NCI-H1105 treated with DMSO at 0.1 percent for 48 hours (cell line): ENCODE results near the gene NOC2L.

ENCODE experiments used
- DNase-seq: peaks from one replicate; lab custom pipeline; 2025; lab: John Stamatoyannopoulos, UW

NOC2L gene

DNA sequence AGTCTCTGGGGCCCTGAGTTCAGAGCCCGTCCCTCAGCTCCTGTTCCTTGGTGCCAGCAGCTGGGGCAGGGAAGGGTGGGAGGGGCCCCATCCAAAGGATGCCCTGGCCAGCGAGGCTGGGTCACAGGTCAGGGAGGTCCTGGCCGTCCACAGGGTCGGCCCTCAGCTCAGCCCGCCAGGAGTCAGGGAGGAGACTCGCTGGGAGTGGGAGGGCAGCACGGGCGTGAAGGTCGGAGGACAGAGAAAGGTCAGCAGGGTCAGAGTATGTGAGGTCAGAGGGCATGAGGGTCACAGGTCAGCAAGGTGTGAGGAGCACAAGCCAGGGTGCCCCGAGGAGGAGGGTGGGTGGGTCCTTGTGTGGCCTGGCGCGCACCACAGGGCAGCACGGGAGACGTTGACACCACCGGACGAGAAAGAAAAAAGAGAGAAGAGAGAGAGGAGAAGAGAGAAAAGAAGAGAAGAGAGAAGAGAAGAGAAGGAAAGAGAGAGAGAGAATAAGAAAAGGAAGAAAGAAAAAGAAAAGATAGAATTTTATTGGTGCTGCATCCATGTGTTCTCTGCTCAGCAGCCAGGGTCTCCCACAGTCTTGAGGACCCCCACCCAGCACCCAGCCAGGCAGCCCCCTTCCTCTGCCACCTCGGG lies 15.8 kb upstream of the NOC2L start:
- no peak for DNase-seq

DNA sequence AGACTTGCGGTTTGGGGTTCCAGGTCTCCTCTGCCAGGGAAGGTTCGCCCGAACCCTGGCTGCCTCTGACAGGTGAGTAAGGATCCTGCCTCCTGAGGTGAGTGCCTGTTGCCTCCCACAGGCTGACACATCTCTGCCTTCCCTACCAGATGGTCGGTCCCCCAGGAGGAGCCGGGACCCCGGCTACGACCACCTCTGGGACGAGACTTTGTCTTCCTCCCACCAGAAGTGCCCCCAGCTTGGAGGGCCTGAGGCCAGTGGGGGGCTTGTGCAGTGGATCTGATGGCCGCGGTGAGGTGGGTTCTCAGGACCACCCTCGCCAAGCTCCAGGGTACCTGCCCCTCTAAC lies 15.2 kb upstream of the NOC2L start:
- DNase-seq, result no peak

DNA sequence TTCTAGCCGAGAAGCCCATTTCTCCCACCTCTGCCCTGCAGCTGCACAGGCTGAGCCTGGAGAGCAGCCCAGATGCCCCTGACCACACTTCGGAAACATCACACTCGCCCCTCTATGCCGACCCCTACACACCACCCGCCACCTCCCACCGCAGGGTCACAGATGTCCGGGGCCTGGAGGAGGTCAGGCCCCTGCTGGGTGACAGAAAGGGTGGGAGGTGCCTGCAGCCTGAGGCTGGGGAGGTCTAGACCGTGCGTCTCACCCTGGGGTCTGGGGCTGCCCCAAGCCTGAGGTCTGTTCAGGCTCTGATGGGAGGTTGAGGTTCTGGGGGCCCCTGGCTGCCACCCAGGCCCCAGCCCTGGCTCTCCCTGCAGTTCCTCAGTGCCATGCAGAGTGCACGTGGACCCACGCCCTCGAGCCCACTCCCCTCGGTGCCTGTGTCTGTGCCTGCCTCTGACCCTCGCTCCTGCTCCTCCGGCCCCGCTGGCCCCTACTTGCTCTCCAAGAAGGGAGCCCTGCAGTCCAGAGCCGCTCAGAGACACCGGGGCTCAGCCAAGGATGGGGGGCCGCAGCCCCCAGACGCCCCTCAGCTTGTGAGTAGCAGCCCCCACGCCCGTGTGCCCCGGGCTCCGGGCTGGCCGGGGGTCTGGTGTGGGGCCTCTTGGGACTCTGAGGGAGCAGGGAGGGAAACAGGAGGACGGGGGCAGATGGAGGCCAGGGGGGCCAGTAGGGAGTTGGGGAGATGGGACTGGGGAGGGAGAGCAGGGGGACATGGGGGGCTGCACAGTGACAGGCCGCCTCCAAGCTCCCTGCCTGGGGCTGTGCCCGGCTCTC lies 14.6 kb upstream of the NOC2L start:
- DNase-seq, result no peak

DNA sequence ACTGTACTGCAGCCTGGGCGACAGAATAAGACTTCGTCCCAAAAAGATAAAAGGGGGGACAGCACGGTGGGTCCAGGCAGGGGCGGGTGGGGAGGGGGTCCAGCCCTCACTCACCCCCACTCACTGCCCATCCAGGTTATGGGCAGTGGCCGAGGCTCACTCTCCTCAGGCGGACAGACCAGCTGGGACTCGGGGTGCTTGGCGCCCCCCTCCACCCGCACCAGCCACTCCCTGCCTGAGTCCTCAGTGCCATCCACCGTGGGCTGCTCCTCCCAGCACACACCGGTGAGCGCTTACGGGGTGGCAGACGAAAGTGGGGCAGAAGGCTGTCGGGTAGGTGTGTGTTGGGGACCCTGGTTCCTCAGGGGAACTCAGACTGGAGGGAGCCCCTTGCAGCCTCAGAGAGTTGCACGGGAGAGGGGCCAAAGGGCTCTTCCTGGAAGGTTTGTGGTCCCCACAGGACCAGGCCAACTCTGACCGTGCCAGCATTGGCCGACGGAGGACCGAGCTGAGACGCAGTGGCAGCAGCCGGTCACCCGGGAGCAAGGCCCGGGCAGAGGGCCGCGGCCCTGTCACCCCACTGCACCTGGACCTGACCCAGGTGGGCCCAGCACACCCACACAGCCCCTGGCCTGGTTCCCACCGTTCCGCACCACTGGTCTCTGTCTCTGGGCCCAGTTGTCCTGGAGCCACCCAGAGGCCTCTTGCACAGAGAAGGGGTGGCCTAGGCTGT lies 13.8 kb upstream of the NOC2L start:
- DNase-seq, result no peak

DNA sequence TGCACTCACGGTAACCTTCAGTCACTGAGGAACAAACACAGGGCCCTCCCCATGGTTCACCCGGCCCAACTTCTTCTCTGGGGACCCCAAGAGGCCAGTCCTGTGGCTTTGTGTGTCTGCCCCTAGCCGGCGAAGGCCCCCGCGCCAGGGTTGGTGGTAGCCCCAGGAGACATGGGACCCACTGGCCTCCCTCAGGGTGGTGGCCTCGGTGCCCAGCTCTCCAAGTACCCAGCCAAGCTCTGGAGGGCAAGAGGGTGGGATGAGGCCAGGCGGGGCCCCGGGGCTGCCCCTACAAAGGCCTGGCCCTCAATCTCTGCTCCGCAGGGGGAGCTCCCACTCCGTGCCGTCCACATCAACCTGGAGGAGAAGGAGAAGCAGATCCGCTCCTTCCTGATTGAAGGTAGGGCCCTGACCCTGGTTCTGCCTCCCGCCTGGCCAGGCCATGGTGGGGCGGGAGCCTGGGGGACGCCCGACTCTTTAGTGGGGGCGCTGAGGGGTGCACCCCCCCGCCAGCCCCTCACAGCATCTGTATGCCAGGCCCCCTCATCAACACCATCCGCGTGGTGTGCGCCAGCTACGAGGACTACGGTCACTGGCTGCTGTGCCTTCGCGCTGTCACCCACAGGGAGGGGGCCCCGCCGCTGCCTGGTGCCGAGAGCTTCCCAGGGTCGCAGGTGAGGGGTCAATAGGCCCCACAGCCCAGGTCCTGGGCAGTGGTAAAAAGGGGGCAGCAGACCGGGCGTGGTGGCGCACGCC lies 12.9 kb upstream of the NOC2L start:
- DNase-seq, result no peak

DNA sequence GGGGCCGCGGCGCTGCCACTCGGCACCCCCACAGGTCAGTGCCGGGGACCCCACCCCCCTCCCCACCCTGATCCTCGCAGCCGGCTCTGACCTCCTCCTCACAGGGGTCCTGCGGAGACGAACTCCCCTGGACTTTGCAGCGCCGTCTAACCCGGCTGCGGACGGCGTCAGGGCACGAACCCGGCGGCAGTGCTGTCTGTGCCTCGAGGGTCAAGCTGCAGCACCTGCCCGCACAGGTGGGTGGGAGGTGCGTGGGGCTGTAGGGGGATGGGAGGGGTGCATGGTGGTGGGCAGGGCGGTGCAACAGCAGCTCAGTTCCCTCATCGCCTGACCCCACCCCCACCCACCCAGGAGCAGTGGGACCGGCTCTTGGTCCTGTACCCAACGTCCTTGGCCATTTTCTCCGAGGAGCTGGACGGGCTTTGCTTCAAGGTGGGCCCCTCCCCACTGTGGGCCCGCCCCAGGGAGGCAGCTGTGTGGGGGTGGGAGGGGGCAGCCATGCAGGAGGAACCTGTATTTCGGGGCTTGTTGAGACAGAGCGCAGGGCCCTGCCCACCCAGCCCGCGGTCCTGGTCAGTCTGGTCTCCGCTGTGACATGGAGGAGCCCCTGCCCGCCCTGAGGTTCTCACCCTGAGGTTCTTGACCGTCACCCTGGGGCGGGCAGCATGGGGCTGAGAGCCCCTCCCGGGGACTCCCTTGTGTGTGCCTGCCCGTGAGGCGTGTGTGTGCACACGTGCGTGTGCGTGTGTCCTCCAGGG lies 12.1 kb upstream of the NOC2L start:
- DNase-seq, result no peak

DNA sequence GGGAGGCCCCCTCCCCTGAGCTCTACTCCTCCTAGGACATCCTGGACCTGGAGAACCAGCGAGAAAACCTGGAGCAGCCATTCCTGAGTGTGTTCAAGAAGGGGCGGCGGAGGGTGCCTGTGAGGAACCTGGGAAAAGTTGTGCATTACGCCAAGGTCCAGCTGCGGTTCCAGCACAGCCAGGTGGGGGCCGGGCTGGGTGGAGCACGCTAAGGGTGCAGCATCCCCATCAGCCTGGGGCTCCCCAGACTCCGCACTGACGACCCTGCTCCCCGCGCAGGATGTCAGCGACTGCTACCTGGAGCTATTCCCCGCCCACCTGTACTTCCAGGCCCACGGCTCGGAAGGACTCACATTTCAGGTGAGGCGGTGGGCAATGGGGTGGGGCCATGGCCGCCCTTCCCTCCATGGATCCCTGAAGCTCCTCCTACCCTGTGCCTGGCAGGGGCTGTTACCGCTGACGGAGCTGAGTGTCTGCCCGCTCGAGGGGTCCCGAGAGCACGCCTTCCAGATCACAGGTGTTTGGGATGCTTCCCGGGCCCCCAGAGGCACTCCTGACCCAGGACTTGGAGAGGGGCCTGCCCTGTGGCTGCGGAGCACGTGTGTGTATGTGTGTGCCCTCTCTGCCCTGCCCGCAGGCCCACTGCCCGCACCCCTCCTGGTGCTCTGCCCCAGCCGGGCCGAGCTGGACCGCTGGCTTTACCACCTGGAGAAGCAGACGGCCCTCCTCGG lies 11.4 kb upstream of the NOC2L start:
- DNase-seq, result peak; percentile 7

DNA sequence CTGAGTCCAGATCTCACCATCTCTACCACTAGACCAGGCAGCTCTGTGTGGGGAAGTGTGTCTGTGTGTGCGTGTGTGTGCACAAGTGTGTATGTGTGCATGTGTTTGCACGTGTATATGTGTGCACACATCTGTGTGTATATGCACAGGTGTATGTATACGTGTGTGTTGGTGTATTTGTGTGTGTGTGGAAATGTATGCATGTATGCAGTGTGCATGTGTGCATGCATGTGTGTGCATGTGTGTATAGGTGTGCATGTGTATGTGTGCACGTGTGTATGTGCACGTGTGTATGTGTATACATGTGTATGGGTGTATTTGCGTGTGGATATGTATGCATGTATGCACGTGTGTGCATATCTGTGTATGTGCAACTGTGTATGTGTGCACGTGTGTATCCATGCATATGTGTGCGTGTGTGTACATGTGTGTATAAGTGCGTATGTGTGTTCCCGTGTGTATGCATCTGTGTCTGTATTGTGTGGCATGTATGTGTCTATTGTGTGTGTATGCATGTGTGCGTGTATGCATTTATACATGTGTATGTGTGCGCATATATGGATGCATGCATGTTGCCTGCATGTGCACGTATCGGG lies 10.3 kb upstream of the NOC2L start:
- DNase-seq, result no peak

DNA sequence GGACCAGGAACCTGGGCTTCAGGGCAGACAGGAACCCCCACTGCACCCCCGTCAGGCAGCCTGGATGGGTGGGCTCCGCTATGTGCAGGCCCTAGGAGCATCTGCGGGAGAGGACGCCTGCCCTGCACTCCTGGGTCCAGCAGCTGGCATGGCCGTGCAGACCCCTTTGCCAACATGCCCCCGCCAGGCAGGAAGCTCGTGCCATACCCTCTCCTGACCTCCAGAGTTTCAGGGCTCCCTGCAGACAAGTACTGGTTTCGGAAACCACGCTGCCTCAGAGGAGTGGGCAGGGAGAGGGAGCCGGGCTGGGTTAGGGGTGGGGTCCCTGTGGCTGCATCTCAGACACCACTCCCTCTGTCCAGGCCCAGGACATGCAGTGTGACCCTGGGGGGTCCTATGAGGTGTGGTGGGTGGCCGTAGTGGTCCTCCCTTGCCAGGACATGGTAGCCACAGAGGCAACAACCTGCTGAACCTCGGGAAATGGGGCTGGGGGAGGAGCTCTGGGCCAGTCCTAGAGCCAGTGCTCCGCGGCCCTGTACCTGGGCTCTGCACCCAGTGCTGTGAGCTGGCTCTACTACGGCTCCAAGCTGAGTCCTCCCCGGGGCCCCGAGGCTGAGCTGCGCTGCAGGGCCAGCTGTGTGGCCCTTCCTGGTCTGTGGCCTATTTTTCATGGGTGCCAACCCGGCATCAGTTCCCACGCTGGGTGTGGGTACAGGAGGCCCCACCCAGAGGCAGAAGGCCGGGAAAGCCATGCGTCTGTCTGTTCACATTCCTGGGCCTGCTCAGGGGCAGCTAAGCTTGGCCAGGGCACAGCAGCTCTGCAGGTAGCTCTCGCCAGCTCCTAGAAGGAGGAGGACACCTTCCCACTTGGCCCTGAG lies 8.6 kb upstream of the NOC2L start:
- DNase-seq, result no peak

DNA sequence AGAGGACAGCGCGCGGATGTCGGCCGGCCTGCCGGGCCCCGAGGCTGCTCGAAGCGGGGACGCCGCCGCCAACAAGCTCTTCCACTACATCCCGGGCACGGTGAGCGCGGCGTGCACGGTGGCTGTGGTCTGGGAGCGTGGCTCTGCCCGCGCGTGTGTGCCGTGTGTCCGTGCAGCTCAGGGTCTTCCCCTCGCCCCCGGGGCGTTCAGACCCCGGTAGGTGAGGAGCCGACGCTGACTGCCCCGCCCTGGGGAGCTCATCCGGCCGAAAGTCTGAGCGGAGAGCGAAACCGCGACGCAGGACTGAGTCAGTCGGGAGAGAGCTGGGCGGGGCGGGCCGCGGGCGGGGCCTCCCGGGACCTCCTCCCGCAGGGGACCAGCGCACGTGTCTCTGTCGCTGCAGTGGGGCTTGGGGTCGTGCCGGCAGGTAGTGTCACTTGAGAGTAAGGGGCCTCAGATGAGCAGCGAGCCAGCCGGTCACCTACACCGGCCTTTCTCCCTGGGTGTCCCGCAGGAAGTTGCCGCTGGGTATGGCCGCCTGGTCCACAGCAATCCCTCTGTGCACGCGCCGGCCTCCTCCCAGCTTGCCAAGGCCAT lies 7.7 kb upstream of the NOC2L start:
- DNase-seq, result peak; percentile 6

DNA sequence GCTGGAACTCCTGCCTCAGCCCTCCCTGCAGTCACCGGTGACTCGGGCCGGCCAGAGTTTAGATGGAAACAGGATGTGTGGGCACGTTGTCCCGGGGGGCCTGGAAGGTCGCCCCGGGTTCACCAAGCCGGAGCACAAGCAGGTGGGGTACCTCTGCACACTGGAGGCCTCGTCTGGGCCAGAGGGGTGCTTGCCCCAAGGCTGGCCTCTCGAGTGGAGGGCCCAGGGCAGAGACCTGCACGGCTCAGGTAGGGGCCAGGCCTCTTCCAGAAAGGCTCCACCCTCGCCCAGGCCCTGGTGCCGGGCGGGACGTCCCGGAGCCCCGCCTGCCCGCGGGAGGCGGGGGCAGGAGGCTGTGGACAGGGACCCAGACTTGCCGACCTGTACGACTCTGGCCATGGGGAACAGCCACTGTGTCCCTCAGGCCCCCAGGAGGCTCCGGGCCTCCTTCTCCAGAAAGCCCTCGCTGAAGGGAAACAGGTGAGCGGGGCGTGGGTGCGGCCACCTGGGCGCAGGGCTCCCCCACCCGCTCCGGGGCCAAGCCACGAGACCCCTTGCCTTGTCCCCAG lies 7.2 kb upstream of the NOC2L start, which contains the start of gene PLEKHN1:
Gene PLEKHN1 (plus strand): TSS at position 348 of the 569 bp plus-strand sequence. CDS start 50 bp downstream, at position 398.
- no peak for DNase-seq

DNA sequence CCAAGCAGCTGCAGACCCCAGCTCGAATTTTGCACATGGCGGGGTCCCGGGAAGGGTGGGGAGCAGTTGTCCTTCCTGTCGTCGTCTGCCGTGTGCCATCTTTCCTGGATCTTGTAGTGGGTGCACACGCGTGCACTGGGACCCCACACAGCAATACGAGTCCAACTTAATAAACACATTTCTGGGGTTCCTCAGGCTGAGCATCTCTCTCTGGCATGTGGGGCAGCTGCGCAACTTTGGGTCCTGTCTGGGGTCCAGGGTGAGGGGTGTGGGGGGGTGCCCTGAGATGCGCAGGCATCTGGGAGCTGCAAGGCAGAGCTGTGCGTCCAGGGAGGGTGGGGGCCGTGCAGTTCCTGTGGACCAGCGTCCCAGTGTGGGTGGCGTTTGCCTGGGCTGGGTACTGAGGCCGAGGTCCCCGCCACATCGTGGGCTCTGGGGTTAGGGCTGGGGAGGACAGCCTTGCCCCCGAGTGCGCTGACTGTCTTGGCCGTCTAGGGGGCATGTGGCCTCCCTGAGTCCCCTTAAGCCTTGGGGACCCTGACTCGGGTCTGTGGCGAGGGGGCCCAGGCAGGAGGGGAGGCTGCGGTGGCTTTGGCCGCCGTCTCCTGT lies 6.6 kb upstream of the NOC2L start:
- DNase-seq, result no peak

DNA sequence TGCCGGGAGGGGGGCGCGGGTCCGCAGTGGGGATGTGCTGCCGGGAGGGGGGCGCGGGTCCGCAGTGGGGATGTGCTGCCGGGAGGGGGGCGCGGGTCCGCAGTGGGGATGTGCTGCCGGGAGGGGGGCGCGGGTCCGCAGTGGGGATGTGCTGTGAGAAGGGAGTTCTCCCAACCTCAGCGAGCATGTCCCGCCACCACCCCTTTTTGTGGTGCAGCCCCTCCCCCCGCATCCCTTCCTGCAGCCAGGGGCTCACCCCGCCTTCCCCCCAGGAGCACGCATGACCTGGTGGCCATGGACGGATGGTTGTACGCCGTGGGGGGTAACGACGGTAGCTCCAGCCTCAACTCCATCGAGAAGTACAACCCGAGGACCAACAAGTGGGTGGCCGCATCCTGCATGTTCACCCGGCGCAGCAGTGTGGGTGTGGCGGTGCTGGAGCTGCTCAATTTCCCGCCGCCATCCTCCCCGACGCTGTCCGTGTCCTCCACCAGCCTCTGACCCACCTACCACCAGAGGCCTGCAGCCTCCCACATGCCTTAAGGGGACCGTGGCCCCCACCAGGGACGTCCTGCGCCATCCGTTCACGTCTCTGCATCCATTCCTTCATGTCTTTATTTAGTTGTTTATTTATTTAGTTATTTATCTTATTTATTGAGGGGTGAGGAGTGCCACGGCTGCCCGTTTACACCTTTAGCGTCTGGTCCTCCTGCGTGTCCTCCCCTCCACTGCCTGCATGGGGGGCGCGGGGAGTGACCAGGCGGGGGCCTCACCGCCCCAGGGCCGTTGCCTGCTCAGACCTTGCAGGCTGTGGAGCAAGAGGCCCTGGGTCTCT lies 5.9 kb upstream of the NOC2L start:
- DNase-seq, result no peak

DNA sequence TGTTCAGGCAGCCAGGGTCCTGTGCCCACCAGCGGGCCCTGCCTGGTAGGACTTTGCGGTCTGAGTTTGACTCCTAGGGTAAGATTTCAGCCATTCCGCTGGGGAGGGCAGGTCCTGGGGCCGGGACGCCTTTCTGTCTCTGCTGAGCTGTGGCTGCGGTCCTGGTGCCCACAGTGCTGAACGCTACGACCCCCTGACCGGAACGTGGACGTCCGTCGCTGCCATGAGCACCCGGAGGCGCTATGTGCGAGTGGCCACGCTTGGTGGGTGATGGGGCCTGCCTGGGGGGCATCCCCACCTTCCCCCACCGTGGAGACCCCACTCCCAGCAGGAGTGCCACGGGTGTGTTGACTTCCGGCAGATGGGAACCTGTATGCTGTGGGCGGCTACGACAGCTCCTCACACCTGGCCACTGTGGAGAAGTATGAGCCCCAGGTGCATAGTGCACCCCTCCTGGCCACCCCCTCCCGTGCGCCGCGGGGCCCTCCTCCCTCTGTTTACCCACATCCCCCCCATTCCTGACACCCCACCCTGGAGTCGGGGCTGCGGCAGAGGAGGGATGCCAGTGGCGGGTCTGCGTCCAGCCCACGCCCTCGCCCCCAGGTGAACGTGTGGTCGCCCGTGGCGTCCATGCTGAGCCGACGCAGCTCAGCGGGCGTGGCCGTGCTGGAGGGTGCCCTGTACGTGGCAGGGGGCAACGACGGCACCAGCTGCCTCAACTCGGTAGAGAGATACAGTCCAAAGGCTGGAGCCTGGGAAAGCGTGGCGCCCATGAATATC lies 4.9 kb upstream of the NOC2L start:
- DNase-seq, result no peak

DNA sequence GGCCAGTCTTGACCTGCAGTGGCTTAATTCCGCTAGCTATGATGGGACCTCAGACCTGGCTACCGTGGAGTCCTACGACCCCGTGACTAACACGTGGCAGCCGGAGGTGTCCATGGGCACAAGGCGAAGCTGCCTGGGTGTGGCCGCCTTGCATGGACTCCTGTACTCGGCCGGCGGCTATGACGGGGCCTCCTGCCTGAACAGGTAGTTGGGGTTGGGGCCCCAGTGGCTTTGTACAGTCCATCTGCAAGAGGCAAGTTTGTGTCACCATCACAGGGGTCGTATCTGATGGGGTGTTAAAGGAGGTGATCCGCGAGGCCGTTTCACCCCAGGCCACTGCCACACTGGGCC lies 4.2 kb upstream of the NOC2L start:
- DNase-seq, result no peak
